SU-DHL-6 (cell line): ENCODE measurements around the gene POU6F1.

ENCODE experiments used
- H2AFZ ChIP-seq: fragments of 200-600 bp; sonication (generic); 2 replicates; pipeline ENCODE4 v1.6.1; 2014; ENCODE audit warnings: low read depth, mild to moderate bottlenecking, moderate library complexity, mixed read lengths, antibody characterized with exemption, low read length; ENCODE audit not compliant: severe bottlenecking
- H3F3A ChIP-seq: fragments of 200-600 bp; shearing (Covaris generic); 2 replicates; pipeline ENCODE4 v1.6.0; 2016; ENCODE audit warnings: antibody characterized with exemption, mild to moderate bottlenecking; ENCODE audit not compliant: insufficient read depth
- H3K27ac ChIP-seq: fragments of 200-600 bp; sonication (generic); 2 replicates; pipeline ENCODE4 v1.5.1; 2016; ENCODE audit warnings: low read depth, mild to moderate bottlenecking, low read length, moderate library complexity, mixed read lengths
- H3K27me3 ChIP-seq: fragments of 200-600 bp; sonication (generic), shearing (Covaris generic); 2 replicates; pipeline ENCODE4 v1.6.0; 2014; ENCODE audit warnings: mild to moderate bottlenecking, low read length
- H3K36me3 ChIP-seq: fragments of 200-600 bp; sonication (generic); 2 replicates; pipeline ENCODE4 v1.6.1; 2014; ENCODE audit warnings: mild to moderate bottlenecking, low read length, mixed read lengths
- H3K4me2 ChIP-seq: fragments of 300-600, 200-600 bp; shearing (Covaris generic), sonication (generic); 2 replicates; pipeline ENCODE4 v1.6.0; 2014; ENCODE audit warnings: low read length, low read depth, mild to moderate bottlenecking; ENCODE audit not compliant: poor library complexity, severe bottlenecking
- H3K4me3 ChIP-seq: fragments of 200-600 bp; sonication (generic); 2 replicates; pipeline ENCODE4 v1.5.1; 2014; ENCODE audit warnings: antibody characterized with exemption, low read length, mild to moderate bottlenecking, mixed read lengths; ENCODE audit not compliant: insufficient read depth, poor library complexity, severe bottlenecking
- H3K79me2 ChIP-seq: fragments of 200-600 bp; sonication (generic); 2 replicates; pipeline ENCODE4 v1.6.1; 2014; ENCODE audit warnings: mild to moderate bottlenecking, low read length, moderate library complexity; ENCODE audit not compliant: insufficient read depth
- H3K9ac ChIP-seq: fragments of 200-600 bp; sonication (generic); 2 replicates; pipeline ENCODE4 v1.7.0; 2014; ENCODE audit warnings: mild to moderate bottlenecking, low read length
- H3K9me2 ChIP-seq: fragments of 200-600 bp; sonication (generic); replicated peaks from 2 replicates; pipeline ENCODE4 v1.6.1; 2014; ENCODE audit warnings: low read length; ENCODE audit not compliant: insufficient read depth
- H3K9me3 ChIP-seq: fragments of 200-600 bp; sonication (generic); 2 replicates; pipeline ENCODE4 v1.6.1; 2014; ENCODE audit warnings: low read length, mixed read lengths; ENCODE audit not compliant: insufficient read depth
- H4K20me1 ChIP-seq: fragments of 200-600 bp; sonication (generic); 2 replicates; pipeline ENCODE4 v1.6.1; 2014; ENCODE audit warnings: low read depth, mild to moderate bottlenecking, antibody characterized with exemption, low read length, moderate library complexity, mixed read lengths
- CTCF ChIP-seq: fragments of 200-600 bp; sonication (generic); IDR thresholded peaks from one replicate; pipeline ENCODE4 v1.5.1; 2017; ENCODE audit warnings: antibody characterized with exemption, mild to moderate bottlenecking, low read length, moderate library complexity; ENCODE audit not compliant: insufficient read depth, poor library complexity, severe bottlenecking
- EZH2phosphoT487 ChIP-seq: fragments of 200-600 bp; sonication (generic), shearing (Covaris generic); conservative IDR thresholded peaks from 2 replicates; pipeline ENCODE4 v1.6.1; 2018; ENCODE audit warnings: mild to moderate bottlenecking, antibody characterized with exemption, low read length, moderate library complexity, mixed read lengths

Gene POU6F1

DNA sequence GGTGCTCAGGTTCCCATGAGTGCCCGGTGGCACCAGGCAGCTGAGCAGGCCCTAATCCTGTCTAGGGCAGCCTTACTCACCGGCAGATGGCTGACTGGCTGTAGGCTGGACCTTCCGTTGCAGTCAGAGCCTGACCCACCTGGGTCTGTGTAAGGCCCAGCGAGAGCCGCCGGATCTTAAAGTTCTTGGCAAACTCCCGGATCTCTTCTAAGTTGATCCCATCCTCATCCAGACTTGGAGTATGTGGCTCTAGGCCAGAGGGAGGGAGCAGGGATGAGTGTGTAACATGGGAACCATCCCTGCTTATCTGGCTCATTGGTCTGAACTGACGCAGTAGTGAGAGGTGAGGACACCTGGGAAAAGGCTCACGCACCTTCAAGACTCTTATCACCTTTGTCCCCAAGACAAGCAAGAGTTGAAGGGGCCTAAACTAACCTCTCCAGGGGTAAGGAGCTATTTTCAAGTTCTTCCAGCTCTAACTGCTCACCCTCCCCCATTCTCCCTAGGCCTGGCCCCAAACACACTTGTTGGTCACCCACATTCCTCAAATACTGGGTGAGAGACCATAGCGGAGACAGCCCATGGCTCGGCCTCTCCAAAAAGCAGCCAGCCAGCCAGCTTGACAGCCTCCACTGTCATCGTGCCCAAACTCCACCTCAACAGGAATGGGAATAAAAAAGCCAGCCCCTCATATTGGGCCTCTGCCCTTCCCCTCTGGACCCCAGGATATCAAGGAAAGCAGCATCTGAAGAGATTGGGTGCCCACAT lies 26.2 kb downstream of the POU6F1 start:
- Histone ChIP-seq H4K20me1 (no peaks in the 10 kb centered on the region), H3K9me3 (no peaks in the 10 kb centered on the region), H3F3A (no peaks in the 10 kb centered on the region), H3K36me3 (no peaks in the 10 kb centered on the region), H3K9me2 (no peaks in the 10 kb centered on the region), H3K9ac (no peak overlapping the region), H3K4me2 (no peak overlapping the region), H2AFZ (no peak overlapping the region), H3K27ac (no peak overlapping the region), H3K79me2 (no peaks in the 10 kb centered on the region), H3K4me3 (no peak overlapping the region), H3K27me3 (no peaks in the 10 kb centered on the region)
- no peak for TF ChIP-seq EZH2phosphoT487
- no peak for TF ChIP-seq CTCF

- Histone ChIP-seq H3K27me3 (no peaks in the 10 kb centered on the region), H3F3A (no peaks in the 10 kb centered on the region), H3K9ac (no peak overlapping the region), H3K4me2 (no peak overlapping the region), H3K9me3 (no peaks in the 10 kb centered on the region), H3K27ac (no peak overlapping the region), H3K9me2 (no peaks in the 10 kb centered on the region), H4K20me1 (no peaks in the 10 kb centered on the region), H2AFZ (no peak overlapping the region), H3K79me2 (no peaks in the 10 kb centered on the region), H3K4me3 (no peak overlapping the region), H3K36me3 (no peaks in the 10 kb centered on the region)
- no peak for TF ChIP-seq EZH2phosphoT487
- no peak for TF ChIP-seq CTCF
Measured at GRCh38 chr12:51190820-51191219, 27.0 kb downstream of the POU6F1 start.

- Histone ChIP-seq H3K4me3 (no peak overlapping the region), H3K9me3 (no peaks in the 10 kb centered on the region), H3K27ac (no peak overlapping the region), H4K20me1 (no peaks in the 10 kb centered on the region), H3K9me2 (no peaks in the 10 kb centered on the region), H3K36me3 (no peaks in the 10 kb centered on the region), H3K27me3 (no peaks in the 10 kb centered on the region), H3F3A (no peaks in the 10 kb centered on the region), H3K9ac (no peak overlapping the region), H2AFZ (no peak overlapping the region), H3K79me2 (no peaks in the 10 kb centered on the region), H3K4me2 (no peak overlapping the region)
- TF ChIP-seq EZH2phosphoT487 (no peak), CTCF (no peak)
Measured at GRCh38 chr12:51189790-51190355, 28.0 kb downstream of the POU6F1 start.
